BE2C (cell line): ENCODE results near the gene HNRNPUL1.

Experiments used
- DNase-seq: peaks from one replicate; pipeline ENCODE4 v3.0.0-alpha.2; 2020
- H3K27me3 ChIP-seq: fragments of 250-450 bp; sonication (Bioruptor Pico); 2 replicates; pipeline ENCODE4 v1.5.1; 2020; ENCODE audit warnings: mild to moderate bottlenecking
- H3K36me3 ChIP-seq: fragments of 250-450 bp; sonication (Bioruptor Pico); 2 replicates; pipeline ENCODE4 v1.5.1; 2020; ENCODE audit warnings: mild to moderate bottlenecking
- H3K4me1 ChIP-seq: fragments of 250-450 bp; sonication (Bioruptor Pico); 2 replicates; pipeline ENCODE4 v1.5.1; 2020
- H3K4me3 ChIP-seq: 2 replicates; pipeline ENCODE4 v1.5.1; 2011; ENCODE audit warnings: low read depth, low read length
- H3K9me3 ChIP-seq: fragments of 250-450 bp; sonication (Bioruptor Pico); 2 replicates; pipeline ENCODE4 v1.5.1; 2020
- TF ChIP-seq, protein P1 (sequence below): IDR thresholded peaks from 2 replicates; pipeline ENCODE4 v1.5.1; 2012; ENCODE audit warnings: mild to moderate bottlenecking, low read depth, low read length

The HNRNPUL1 gene

DNA sequence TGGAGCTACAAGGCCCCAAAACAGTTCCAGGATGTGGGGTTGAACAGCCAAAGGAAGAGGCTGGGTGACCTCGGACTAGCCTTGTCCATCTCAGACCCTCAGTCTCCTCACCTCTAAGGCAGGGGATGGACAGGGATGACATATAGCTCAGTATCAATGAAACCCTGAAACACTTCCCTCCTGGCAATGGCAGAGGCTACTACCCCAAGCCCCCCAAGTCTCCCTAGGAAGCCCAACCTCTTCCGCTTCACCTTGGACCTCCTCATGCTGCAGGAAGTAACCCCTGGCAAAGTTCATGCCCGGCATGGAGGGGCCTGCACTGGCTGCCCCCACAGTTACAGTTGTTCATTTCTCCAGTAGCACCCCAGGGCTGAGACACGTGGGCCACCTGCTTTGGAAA lies 56.4 kb downstream of the HNRNPUL1 start:
- peaks cover 38% of the 10 kb centered on the region for H3K4me1 ChIP-seq
- no peaks in the 10 kb centered on the region for H3K27me3 ChIP-seq
- DNase-seq, result no peak
- H3K4me3 ChIP-seq, result no peak overlapping the region
- peaks cover 36% of the 10 kb centered on the region for H3K36me3 ChIP-seq
- TF ChIP-seq, protein P1, sequence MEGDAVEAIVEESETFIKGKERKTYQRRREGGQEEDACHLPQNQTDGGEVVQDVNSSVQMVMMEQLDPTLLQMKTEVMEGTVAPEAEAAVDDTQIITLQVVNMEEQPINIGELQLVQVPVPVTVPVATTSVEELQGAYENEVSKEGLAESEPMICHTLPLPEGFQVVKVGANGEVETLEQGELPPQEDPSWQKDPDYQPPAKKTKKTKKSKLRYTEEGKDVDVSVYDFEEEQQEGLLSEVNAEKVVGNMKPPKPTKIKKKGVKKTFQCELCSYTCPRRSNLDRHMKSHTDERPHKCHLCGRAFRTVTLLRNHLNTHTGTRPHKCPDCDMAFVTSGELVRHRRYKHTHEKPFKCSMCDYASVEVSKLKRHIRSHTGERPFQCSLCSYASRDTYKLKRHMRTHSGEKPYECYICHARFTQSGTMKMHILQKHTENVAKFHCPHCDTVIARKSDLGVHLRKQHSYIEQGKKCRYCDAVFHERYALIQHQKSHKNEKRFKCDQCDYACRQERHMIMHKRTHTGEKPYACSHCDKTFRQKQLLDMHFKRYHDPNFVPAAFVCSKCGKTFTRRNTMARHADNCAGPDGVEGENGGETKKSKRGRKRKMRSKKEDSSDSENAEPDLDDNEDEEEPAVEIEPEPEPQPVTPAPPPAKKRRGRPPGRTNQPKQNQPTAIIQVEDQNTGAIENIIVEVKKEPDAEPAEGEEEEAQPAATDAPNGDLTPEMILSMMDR, result no peak
- no peaks in the 10 kb centered on the region for H3K9me3 ChIP-seq

DNA sequence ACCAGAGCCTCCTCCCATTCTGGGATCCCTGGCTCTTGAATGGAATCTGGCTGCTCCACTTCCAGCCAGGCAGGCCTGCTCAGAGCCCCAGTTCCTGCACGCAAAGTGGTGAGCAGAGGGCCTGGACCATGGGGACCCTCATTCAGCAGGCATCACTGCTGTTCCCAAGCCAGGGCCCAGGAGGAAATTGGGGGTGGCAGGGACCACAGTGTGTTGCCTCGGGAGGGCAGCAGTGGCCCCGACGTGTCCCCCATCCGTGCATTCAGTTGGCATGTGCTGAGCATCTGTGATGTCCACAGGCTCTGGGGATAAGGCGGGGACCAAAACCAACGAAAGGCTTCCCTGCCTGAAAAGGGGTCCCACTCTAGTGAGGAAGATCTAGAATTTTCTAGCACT lies 57.0 kb downstream of the HNRNPUL1 start:
- DNase-seq, result no peak
- Histone ChIP-seq H3K27me3 (no peaks in the 10 kb centered on the region), H3K9me3 (no peaks in the 10 kb centered on the region), H3K4me3 (no peak overlapping the region), H3K4me1 (peaks cover 44% of the 10 kb centered on the region), H3K36me3 (peaks cover 30% of the 10 kb centered on the region)
- TF ChIP-seq, protein P1, result no peak

DNA sequence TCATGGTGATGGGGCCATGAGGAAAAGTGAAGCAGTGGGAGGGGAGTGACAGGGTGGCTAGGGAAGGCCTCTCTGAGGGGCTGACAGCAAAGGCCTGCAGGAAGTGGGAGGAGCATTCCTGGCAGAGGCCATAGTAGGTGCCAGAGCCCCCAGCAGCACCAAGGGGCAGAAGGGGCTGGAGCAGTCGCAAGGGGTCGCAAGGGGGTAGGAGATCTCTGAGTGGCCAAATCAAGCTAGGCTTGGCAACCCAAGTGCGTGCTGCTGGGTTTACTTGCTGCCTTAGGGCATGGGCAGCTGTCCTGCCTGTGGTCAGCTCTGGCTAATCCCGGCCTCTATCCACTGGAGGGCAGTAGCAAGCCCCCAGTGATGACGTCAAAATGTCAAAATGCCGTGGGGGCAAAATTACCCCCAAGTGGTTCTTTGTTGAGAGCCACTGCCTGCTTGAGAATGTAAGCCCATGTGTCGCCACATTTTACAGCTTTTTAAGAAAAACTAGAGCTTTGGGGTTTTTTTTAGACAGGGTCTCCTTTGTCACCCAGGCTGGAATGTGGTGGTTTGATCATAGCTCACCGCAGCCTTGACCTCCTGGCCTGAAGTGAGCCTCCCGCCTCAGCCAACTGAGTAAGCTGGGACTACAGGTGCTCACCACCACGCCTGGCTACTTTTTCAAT lies 57.6 kb downstream of the HNRNPUL1 start:
- TF ChIP-seq, protein P1, result peak; percentile 76
- Histone ChIP-seq H3K9me3 (no peaks in the 10 kb centered on the region), H3K36me3 (peaks cover 25% of the 10 kb centered on the region), H3K4me1 (peaks cover 47% of the 10 kb centered on the region), H3K27me3 (no peaks in the 10 kb centered on the region), H3K4me3 (no peak overlapping the region)
- DNase-seq, result peak; percentile 71

DNA sequence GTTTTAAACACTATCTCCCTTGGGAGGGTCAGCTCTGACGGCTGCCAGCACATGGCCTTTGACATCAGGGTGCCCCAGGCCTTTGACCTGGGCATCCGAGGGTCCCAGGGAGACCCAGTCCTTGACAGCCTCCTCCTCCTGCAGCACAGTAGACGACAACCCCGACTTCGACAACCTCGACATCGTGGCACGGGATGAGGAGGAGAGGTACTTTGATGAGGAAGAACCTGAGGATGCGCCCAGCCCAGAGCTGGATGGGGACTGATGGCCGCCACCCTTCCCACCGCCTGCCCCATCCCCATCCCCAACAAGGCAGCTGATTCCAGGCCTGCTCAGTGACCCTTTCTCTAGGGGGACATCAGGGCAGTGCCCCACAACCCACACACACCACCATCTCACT lies 58.3 kb downstream of the HNRNPUL1 start:
- Histone ChIP-seq H3K4me3 (no peak overlapping the region), H3K9me3 (no peaks in the 10 kb centered on the region), H3K4me1 (peaks cover 54% of the 10 kb centered on the region), H3K36me3 (peaks cover 19% of the 10 kb centered on the region), H3K27me3 (no peaks in the 10 kb centered on the region)
- TF ChIP-seq, protein P1, result no peak
- DNase-seq, result no peak

DNA sequence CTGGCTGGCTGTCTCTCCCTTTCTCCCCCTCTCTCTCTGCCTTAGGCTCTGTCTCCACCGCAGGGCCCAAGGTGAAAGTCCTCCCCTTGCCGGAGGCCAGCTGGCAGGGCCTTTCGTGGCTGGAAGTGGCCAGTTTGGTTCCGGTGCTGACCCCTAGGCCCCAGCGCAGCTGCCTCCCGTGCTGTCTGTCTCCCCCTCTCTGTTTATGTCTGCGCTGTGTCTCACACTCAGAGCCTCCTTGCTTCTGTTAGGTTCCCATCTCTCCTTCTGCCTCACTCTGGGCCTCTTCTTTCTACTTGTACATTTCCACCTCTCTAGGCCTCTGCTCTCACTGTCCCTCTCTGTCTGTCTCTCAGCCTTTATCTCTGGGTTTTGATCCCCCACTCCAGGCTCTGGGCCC lies 58.9 kb downstream of the HNRNPUL1 start:
- no peaks in the 10 kb centered on the region for H3K27me3 ChIP-seq
- peak overlapping the region; percentile 23; the same call in 1 of the 2 replicates for H3K4me3 ChIP-seq
- no peak for DNase-seq
- TF ChIP-seq, protein P1, result no peak
- peaks cover 60% of the 10 kb centered on the region for H3K4me1 ChIP-seq
- H3K9me3 ChIP-seq, result no peaks in the 10 kb centered on the region
- peaks cover 18% of the 10 kb centered on the region for H3K36me3 ChIP-seq

DNA sequence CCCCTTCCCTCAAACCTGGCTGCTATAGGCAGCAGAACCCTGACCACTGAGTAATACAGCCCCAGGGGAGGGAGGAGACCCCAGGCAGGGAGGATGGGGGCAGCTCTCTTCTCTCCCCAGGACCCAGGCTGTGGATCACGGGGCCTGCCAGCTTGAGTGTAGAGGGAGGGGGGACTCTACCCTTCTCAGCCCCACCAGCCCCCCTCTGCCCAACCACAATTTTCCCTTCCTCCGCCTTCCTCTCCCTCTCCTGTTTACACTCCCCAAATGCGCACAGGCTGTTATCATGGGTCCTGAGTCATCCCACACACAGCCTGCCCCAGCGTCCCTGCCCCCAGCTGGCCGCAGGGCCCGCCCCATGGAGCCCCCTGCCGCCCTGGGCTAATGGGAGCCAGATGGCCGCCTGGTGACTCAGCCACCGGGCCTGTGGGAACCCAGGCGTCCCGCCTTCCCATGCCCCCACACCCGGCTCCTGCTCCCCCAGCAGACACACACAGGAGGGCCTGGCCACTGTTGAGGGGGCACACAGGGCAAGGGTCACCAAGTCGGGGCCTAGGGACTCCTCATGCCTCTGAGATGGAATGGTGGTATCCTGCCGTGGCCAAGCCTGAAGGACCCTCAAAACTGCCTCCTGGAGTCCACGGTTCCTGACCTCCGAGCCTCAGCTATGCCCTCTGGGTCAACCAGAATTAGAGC lies 59.4 kb downstream of the HNRNPUL1 start:
- Histone ChIP-seq H3K9me3 (no peaks in the 10 kb centered on the region), H3K36me3 (peaks cover 13% of the 10 kb centered on the region), H3K4me1 (peaks cover 64% of the 10 kb centered on the region), H3K27me3 (no peaks in the 10 kb centered on the region), H3K4me3 (peak overlapping the region; percentile 4; the same call in 1 of the 2 replicates)
- TF ChIP-seq, protein P1, result no peak
- DNase-seq, result peak; percentile 92
